Type B pancreatic cell (in vitro differentiated cells): ENCODE results near the gene FALEC. TPM values are rescaled to one million over a fixed set of nuclear protein-coding genes. Genes with fewer than 3 reads are reported as not detected.

ENCODE experiments used
- DNase-seq: peaks from one replicate; pipeline ENCODE4 v3.0.0; 2021; ENCODE audit warnings: mixed read lengths; ENCODE audit not compliant: unreplicated experiment; ENCODE audit errors: extremely low spot score
- H3K27ac Mint-ChIP-seq: 2 replicates; pipeline ENCODE4 v1.8.0; 2021; ENCODE audit warnings: mild to moderate bottlenecking, mixed read lengths
- H3K27me3 Mint-ChIP-seq: 2 replicates; pipeline ENCODE4 v1.8.0; 2021; ENCODE audit warnings: mixed read lengths
- H3K36me3 Mint-ChIP-seq: 2 replicates; pipeline ENCODE4 v1.8.0; 2021; ENCODE audit warnings: mixed read lengths
- H3K4me1 Mint-ChIP-seq: one replicate; pipeline ENCODE4 v1.8.0; 2021; ENCODE audit warnings: mixed read lengths; ENCODE audit not compliant: unreplicated experiment
- H3K4me3 Mint-ChIP-seq: 2 replicates; pipeline ENCODE4 v1.8.0; 2021; ENCODE audit warnings: mild to moderate bottlenecking, mixed read lengths
- H3K9me3 Mint-ChIP-seq: 2 replicates; pipeline ENCODE4 v1.8.0; 2021; ENCODE audit warnings: mixed read lengths
- CTCF ChIP-seq: fragments of 200-600 bp; sonication (generic); conservative IDR thresholded peaks from 2 replicates; pipeline ENCODE4 v1.5.0; 2021; ENCODE audit warnings: antibody characterized with exemption, mild to moderate bottlenecking
- total RNA-seq: library from RNA; stranded (reverse); gene quantifications from 2 replicates; pipeline ENCODE4 v1.2.1, GENCODE V29; 2021; ENCODE audit warnings: low replicate concordance

Gene FALEC
- total RNA-seq, 1 donor from 2014 or later = 0.80 TPM

DNA sequence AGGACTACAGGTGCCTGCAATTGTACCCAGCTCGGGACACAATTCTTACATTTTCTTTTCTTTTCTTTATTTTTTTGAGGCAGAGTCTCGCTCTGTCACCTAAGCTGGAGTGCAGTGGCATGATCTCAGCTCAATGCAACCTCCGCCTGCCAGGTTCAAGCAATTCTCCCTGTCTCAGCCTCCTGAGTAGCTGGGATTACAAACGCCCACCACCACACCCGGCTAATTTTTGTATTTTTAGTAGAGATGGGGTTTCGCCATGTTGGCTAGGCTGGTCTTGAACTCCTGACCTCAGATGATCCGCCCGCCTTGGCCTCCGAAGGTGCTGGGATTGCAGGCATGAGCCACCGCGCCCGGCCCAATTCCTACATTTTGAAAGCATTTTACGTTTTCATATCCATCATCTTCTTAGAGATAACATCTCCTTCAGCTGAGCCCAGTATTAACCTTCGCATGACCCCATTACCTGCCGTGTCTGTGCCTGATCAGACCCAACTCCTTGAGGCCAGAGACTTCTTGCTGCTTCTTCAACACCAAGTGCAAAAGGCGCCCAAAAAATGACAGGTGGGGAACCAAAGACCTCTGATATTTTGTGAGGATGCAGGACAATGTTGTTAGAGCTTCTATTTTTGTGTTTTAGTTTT, 30.9 kb downstream of the FALEC start:
- DNase-seq = no peak
- H3K27me3 Mint-ChIP-seq = peaks cover 4% of the 10 kb centered on the region
- H3K27ac Mint-ChIP-seq = peak overlapping the region; percentile 51
- no peak overlapping the region for H3K4me3 Mint-ChIP-seq
- H3K9me3 Mint-ChIP-seq = no peaks in the 10 kb centered on the region
- H3K36me3 Mint-ChIP-seq = no peaks in the 10 kb centered on the region
- TF ChIP-seq CTCF = no peak
- peaks cover 30% of the 10 kb centered on the region for H3K4me1 Mint-ChIP-seq

- peaks cover 4% of the 10 kb centered on the region for H3K27me3 Mint-ChIP-seq
- peak overlapping the region; percentile 80 for H3K27ac Mint-ChIP-seq
- peak overlapping the region; percentile 87 for H3K4me3 Mint-ChIP-seq
- no peak for TF ChIP-seq CTCF
- peaks cover 36% of the 10 kb centered on the region for H3K4me1 Mint-ChIP-seq
- no peaks in the 10 kb centered on the region for H3K36me3 Mint-ChIP-seq
- DNase-seq = no peak
- no peaks in the 10 kb centered on the region for H3K9me3 Mint-ChIP-seq
These were observed 32.7 kb downstream of the FALEC start for GRCh38 chr1:150548324-150548631.

GRCh38 chr1:150548632-150549495, 33.3 kb downstream of the FALEC start, which contains the start of gene ADAMTSL4:
Gene ADAMTSL4 (plus strand): TSS chr1:150549408. CDS start chr1:150552289, 2,881 bp downstream.
- peak within 1 kb of the TSS; percentile 89 for H3K4me3 Mint-ChIP-seq

DNA sequence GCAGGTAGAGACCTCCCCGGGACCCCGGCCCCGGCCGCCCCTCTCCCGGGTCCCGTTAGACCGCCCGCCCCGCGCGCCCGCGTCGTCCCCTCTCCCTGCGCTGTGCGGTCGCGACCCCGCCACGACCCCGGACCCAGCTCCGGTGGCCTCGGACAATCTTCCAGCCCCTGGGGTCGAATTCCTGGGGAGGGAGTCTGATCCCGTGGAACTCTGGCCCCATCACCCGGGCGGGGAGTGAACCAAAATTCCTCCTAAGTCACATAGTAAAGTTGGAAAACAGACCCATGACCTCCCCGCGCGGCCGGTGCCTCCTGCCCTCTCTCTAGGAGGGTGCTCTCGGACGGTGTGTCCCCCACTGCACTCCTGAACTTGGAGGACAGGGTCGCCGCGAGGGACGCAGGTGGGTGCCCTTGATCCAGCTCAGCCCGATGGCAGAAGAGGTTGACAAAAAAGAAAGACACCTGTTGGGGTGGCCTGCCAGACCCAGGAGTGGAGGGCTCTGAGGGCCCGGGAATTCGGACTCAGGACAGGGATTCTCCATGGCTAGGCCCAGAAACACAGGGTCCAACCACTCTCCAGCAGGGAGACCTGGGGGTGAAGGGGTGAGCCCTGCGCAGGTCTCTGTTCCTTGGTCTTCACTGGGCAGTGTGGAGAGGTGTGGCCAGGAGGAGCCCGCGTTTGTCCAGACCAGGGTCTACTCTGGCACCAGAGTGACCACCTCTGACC, 34.1 kb downstream of the FALEC start:
- Mint-ChIP-seq H3K27ac (peak overlapping the region; percentile 87), H3K36me3 (no peaks in the 10 kb centered on the region), H3K9me3 (no peaks in the 10 kb centered on the region), H3K4me1 (peaks cover 30% of the 10 kb centered on the region), H3K27me3 (peaks cover 4% of the 10 kb centered on the region), H3K4me3 (peak overlapping the region; percentile 89)
- TF ChIP-seq CTCF = no peak
- no peak for DNase-seq

More at GRCh38 chr1:150548632-150549495, 33.3 kb downstream of the FALEC start, which contains the start of gene ADAMTSL4:
- H3K27ac Mint-ChIP-seq = peak within 1 kb of the TSS; percentile 87
- peaks cover 31% of the 10 kb centered on the region for H3K4me1 Mint-ChIP-seq
- no peak for DNase-seq
- peak; percentile 46 for TF ChIP-seq CTCF
- H3K36me3 Mint-ChIP-seq = no peaks in the 10 kb centered on the region
- H3K9me3 Mint-ChIP-seq = no peaks in the 10 kb centered on the region
- H3K27me3 Mint-ChIP-seq = peaks cover 4% of the 10 kb centered on the region

DNA sequence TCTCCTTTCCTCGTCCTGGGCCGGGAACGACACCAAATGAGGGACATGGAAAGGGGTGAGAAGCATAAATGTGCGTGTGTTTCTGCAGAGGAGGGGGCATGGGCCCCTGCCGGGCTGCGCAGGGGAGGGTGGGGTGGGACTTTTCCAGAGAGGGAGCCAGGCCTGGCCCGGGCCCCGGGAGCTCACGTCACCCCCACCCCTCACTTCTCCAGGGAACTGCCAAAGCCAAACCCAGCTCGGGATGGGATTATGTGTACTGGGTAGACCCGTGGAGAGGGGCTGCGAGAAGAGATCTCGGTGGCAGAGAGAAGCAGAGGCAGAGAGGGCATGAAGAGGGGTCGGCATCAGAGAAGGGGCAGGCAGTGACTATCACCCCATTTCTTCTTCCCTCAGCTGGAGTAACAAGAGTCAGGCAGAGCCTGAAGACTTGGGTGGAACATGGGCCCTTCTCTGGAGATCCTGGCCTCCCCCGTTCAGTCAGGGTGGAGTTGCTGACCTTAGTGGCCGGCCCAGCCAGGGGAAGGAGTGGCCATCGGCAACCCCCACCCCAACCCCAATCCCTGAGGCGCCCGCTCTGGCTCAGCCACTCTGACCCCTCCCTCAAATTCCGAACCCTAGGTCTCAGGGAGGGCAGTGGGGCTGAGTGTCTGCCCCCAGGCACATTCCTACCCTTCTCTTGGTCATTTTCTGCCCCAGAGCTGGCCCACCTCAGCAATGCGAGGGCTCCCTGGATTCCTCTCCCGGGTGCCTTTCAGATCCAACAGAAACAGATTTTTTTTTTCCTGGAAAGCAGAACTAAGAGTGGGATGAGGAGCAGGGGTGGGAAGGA, 34.9 kb downstream of the FALEC start:
- H3K27ac Mint-ChIP-seq = peak overlapping the region; percentile 81
- no peaks in the 10 kb centered on the region for H3K36me3 Mint-ChIP-seq
- no peak for DNase-seq
- peak overlapping the region; percentile 67 for H3K4me3 Mint-ChIP-seq
- no peak for TF ChIP-seq CTCF
- H3K9me3 Mint-ChIP-seq = no peaks in the 10 kb centered on the region
- peaks cover 30% of the 10 kb centered on the region for H3K4me1 Mint-ChIP-seq
- peaks cover 4% of the 10 kb centered on the region for H3K27me3 Mint-ChIP-seq
